ENCODE measurements around the gene HACD3.
A peak's percentile ranks its signal among the peaks of the same experiment; 100 is the strongest.
"Not testable (repeated sequence)": the region's sequence is repeated elsewhere in the genome, so short reads cannot be mapped to it uniquely, and the experiment has no call there.

HACD3 gene

DNA sequence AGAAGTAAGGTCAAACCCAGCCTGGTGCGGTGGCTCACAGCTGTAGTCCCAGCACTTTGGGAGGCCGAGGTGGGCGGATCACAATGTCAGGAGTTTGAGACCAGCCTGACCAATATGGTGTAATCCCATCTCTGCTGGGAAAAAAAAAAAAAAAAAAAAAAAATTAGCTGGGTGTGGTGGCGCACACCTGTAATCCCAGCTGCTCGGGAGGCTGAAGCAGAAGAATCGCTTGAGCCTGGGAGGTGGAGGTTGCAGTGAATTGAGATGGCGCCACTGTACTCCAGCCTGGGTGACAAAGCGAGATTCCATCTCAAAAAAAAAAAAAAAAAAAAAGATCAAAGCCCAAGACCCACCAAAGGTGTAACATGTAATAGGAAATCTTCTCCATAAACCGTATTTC, 19.0 kb downstream of the HACD3 start:
- DNase-seq, result not testable (repeated sequence)

DNA sequence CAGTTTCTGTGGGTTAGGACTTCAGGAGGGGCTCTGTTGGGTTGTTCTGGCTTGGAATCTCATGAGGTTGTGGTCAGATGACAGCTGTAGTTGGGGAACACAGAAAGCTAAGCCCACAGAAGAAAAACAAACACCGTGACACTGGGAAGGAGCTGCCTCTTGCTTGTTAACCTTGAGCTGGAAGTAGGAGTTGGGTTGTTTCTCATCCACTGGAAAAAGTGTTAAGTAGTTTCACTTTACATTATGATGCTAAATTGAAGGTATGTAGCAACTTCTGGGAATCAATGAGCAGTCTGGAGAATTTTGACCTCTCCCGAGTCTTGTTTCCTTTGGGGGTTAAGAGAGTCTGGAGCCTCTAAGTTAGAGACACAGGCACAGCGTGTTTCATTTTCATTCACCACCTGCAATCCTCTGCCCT, 20.4 kb downstream of the HACD3 start:
- DNase-seq, result no peak

DNA sequence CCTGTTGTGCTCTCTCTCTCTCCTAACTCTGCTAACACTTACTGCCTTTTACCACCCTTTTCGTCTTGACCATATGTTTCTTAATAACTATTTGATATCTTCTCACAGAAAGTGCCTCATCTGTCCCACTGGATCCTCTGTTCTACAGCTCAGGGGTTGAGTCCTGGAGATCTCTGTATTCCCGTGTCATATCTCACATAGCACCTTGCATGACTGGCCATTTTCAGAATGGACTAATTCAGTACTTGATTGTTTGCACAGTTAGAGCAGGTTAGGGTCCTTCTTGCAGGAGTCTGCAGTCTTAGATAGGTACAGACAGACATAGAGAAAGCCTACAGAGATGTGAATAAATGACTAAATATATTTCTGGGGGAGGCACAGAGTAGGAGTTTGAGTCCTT, 20.9 kb downstream of the HACD3 start:
- no peak for DNase-seq

DNA sequence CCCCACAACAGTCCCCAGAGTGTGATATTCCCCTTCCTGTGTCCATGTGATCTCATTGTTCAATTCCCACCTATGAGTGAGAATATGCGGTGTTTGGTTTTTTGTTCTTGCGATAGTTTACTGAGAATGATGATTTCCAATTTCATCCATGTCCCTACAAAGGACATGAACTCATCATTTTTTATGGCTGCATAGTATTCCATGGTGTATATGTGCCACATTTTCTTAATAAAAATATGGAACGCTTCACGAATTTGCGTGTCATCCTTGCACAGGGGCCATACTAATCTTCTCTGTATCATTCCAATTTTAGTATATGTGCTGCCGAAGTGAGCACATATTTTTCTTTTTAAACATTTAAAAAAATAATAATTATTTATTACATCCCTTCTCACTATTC, 22.6 kb downstream of the HACD3 start:
- not testable (repeated sequence) for DNase-seq

DNA sequence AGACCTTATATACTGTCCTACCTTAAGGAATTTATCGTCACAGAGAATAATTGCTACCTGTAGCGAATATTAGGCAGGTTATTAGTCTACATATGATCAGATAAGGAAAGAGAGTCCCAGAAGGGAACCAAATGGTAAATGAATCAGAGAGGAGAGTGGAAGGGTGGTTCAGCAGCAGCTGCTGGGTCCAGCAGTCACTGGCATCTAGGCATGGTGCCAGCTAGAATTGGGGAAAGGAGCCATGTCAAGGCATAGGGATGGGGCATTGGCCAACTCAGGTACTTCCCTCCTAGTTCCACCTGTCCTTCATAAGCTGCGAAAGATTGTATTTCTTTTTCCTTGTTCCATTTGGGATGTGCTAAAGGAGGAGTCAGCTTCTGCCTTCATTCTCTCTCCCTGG, 23.4 kb downstream of the HACD3 start:
- no peak for DNase-seq

DNA sequence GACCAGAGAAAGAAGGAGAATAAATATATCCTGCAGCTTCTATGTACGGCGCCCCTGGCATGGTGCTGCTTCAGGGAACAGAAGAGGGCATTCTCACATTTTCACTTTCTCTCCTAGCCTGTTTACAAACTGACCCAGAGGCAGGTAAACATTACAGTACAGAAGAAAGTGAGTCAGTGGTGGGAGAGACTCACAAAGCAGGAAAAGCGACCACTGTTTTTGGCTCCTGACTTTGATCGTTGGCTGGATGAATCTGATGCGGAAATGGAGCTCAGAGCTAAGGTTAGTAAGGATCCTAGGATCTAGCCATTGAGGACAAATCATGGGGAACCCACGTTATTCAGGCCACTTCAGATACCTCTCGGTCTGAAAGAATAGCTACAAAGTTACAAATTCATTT, 26.4 kb downstream of the HACD3 start:
- DNase-seq, result no peak

DNA sequence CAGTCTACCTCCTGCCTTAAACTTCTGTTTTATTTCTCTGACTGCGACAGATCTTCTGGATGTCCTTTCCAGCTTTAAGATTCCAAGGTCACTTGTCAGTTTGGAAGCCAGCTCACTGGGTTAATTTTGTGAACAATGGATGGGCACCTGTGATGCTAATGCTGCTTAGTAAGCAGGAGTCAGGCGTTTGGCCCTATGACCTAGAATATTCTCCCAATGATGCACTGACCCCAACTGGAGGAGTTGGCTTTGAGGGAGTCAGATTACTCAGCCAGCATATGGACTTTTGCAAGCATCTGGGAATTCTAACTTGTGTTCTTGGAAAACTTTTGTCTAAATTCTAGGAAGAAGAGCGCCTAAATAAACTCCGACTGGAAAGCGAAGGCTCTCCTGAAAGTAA, 28.1 kb downstream of the HACD3 start:
- DNase-seq, result no peak

DNA sequence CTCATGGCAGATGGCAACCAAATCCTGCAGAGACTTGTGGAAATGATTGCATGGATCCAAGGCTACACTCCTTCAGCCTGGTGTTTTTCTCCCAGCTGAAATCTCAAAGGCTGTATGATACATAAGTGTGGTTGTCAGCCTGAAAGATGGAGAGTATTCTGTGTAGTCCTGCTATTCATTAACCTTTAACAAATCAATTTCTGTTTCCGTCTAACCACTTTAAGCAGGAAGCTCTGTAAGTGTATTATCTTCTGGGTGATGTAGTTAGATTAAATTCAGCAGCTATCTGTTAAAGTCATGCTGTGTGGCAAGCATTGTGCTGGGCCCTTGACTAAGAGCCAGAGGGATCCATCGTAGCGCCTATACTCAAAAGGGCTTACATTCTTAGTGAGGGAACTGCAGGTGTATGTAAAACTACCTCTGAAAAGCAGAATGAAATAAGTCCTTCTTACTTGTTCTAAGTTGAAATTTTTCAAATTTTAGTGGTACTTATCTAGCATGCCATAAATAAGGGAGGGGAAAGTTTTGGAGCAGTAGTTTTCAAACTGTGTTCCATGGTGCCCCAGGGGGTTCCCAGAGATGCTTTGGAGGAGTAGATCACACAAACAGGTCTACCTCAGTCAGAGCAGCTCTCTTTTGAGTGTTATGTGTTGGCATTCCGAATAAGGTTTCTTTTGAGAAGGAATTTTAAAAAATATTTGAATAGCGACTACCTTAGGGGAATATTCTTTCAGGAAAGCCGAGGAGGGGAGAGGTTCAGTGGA, 28.9 kb downstream of the HACD3 start:
- no peak for DNase-seq

DNA sequence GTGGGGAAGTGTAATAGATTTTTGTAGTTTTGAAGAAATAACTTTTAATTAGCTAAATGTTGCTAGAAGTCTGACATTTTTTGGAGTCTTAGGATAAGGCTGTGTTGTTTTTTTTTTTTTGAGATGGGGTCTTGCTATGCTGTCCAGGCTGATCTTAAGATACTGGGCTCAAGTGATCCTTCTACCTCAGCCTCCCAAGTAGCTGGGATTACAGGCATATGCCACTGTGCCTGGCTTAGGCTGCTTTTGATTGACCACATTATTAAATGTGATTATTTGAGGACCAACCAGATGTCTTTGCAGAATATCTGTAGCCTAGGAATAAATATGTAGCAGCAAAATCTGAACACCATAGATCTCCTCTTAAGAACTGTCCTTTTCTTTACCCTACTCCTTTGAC, 29.7 kb downstream of the HACD3 start:
- no peak for DNase-seq

DNA sequence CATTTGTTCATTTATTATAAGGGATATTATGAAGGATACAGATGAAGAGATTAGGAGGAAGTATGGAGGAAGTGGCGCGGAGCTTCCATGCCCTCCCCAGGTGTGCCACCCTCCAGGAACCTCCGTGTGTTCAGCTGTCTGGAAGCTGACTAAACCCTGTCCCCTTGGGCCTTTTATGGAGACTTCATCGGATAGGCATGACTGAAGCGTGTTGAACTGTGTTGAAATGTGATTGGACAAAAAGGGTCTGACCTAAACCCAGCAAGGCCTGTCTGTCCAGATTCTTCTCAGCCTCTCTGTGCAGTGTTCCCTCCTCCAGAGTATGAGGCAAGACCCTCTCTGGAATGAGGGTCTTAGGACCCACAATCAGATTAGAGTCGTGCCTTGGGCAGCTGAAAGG, 31.7 kb downstream of the HACD3 start:
- no peak for DNase-seq

DNA sequence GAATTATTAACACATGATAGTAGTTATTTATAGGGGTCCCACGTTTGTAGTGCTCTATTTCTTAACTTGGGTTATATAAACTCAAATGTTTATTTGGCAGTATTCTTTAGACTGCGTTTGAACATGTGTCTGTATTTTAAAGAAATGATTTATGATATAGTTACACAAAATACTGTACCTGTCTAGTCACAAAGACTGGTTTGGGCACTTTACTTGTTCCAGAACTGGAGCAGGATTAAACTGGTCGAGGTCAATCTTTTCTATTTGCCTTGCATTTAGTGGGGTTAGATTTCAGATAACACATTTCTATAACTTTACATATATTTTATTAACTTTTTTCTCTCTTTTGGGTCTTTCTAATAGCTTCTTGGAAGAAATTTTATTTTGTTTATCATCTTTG, 39.5 kb downstream of the HACD3 start:
- no peak for DNase-seq

DNA sequence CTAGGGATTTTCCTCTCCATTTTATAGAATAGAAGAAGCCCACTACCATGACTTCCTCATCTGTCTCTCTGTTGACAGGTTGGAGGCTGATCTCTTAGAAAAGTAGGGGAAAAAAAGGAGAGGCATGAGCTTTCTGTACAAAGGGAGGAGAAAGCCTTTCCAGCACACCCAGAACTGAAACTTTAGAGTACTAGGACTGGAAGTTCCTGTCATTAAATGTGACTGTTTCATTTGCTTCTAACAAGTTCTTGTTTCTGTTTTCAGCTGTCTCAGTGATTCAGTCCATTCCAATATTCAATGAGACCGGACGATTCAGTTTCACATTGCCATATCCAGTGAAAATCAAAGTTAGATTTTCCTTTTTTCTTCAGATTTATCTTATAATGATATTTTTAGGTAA, 41.7 kb downstream of the HACD3 start:
- DNase-seq, result no peak

DNA sequence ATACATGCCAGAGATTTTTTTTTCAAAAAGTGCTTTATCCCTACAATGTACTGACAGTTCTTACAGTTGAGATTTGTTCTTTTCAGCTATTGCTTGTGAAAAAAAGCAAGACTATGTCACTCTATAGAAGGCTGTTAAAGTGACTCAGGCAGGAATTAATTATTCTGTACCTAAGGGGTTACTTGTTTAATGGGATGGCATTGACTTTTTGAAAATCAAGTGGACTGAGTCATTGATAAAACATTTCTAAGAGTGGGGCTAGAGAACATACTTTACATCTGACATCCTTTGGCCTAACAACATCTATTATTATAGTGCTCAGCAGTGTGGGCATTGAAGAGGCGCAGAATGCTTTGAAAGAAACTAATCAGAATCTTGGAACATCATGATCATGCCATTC, 46.4 kb downstream of the HACD3 start:
- DNase-seq, result no peak

DNA sequence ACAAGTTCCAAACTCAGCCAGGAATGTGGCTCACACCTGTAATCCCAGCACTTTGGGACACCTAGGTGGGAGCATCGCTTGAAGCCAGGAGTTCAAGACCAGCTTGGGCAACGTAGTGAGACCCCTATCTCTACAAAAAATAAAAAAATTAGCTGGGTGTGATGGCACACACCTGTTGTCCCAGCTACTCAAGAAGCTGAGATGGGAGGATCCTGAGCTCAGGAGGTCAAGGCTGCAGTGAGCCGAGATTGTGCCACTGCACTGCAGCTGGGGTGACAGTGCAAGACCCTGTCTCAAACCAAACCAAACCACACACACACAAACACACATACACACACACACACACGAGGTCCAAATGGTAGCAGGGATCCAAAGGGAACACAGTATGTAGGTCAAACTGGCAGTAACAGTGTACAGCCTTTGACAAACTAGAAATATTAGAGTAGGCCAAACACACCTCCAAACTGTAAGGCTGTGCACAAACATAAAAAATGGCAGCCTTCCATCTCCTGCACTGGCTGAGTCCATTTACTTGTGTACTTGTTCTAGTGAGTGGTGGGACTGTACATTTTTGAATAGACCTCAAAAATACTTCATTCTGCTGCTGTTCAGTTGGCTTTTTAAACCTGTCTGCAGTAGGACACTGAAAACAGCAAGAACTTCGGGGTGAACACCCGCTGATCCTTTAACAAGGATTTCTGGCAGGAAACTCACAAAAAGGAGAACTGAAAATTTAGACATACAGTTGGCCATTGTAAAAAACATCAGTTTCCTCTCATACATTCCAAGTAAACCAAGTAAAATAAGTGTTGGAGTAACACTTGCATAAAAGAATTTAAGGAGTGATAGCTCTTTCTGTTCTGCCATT, 47.1 kb downstream of the HACD3 start:
- DNase-seq, result no peak

DNA sequence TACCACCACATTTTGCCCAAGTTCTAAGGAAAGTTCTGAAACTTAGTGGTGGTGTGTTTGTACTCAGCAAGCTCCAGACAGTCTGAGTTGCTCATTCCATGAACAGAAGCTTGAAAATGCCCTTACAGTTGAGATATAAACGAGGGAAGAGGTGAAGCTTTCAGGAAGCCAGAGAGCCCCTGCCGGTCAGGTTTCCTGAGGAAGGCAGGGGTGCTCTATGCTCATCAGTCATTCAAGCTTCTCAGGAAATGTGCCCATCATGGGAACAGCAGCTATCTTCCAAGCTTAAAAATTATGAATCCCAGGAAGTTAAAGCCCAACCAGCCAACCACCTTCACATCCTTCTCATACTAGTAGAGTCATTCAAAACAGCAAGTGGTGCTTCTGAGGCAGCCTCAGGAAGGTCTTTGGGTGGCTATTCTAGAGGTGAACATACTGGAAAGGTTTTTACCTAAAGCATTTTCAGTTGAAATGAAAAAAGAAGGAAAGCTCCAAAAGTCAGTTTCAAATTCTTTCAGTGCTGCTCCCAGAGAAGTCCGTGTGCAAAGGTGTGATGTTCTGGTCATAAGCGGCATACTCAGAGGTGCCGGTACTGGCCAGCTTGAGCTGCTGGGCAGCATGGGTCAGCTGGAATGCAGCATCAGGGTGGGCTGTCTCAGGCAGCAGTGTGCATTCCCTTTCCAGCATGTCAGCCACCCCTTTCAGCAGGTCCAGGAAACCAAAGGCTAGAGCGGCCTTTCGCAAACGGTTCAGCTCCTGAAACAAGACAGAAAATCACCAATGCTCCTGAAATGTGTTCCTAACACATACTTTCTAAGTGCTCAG, 48.9 kb downstream of the HACD3 start:
- DNase-seq, result no peak

DNA sequence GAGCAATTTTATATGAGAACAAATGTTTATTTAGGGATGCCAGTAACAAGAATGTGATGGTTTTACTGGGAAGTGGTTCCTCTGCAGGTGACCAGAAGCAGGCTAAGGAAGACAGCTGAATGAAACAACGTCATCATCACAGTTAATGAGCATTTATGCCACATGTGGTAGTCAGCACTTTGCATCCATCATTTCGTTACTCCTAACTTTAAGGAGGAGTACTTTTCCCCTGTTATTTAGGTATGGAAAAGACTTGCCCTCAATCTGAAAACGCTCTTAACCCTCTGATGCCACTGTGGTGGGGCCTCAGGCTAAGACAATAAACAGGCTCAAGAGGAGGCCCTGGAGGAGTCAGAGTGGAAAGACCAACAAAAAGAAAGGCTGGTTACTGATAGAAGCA, 49.5 kb downstream of the HACD3 start:
- no peak for DNase-seq

DNA sequence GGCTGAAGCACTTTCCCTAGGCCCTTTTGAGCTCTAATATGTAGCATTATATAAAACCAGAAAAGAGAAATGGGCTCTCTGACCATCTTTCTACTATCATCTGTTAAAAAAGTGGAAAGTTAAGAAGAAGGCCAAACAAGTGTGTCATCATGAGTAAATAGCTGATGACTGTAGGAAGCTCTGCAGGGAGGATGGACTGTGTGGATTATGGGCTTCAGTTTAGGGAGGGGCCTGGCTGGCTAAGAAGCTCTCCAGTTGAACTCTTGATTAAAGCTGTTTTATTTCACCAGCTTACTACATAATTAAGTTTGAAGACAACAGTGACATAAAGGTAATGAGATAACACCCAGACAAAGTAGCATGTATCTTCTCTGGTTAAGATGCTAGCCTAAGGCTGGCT, 50.0 kb downstream of the HACD3 start:
- no peak for DNase-seq

DNA sequence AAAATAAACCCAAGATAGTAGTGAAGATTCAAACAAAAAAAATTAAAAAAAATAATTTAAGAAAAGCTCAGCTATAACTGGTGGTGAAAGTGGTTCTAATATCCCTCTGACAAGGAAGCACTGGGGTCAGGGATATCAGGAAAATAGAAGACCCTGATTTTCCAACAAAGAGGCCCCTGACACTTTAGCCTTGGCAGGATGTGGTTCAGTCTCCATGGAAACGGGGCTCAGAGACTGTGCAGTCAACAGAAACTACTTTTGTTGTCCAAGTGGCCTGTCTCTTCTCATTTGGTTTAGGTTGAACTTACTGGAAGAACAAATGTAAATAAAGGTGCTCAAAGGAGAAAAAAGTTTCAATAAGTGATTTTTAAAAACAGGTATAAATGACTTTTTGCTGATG, 53.4 kb downstream of the HACD3 start:
- no peak for DNase-seq

DNA sequence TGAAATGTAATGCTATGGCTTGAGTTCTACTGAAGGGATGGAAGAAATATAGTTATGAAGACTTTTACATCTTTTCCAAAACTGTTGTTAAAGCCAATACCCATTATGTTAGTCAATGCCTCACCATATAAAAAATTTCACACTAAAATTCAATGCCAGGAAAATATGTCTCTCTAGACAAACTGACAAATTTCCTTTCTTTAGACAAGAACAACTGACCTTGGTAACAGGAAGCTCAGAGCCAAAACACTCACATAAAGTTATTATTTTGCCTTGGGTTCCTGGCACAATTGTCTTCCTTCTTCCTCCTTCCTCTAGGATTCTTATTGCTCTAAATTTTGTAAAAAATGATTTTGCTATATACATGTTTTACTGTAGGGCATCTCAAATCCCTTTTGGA, 54.0 kb downstream of the HACD3 start:
- no peak for DNase-seq

DNA sequence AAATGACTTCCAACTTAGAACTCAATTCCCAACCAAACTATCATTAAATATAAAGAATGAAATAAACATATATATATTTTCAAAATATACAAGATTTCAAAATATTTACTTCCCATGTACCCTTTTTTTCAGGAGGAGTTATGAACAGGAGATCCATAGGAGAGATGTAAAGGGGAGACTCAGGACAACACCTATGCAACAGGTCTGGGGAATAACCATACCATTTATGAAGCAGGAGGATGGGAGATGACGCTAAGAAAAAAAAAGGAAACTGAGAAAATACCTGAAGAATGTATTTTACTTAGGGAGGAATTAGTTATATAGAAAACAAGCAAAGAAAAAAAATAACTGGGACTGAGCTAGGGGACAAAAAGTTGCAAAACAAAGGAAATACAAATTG, 56.8 kb downstream of the HACD3 start:
- no peak for DNase-seq

DNA sequence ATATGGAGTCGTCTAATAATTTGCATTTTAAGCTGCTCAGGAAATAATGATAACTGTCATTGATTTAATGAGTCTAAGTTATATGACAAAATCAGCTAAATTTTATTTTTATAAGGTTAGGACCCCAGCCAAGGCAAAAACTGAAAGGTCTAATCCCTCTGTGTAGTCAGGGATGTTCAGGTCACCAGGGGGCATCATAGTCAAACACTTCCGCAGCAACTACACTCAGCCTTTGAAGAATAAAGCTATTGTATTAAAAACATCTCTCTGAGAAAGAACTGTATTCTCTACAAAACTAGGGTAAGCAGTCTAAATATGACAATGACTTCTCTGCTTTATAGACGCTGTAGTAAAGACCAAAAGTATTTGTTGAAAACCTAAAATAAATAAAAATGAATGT, 65.7 kb downstream of the HACD3 start:
- DNase-seq, result peak in 6 of 14 donors; percentile 0 to 21 (median 6)

DNA sequence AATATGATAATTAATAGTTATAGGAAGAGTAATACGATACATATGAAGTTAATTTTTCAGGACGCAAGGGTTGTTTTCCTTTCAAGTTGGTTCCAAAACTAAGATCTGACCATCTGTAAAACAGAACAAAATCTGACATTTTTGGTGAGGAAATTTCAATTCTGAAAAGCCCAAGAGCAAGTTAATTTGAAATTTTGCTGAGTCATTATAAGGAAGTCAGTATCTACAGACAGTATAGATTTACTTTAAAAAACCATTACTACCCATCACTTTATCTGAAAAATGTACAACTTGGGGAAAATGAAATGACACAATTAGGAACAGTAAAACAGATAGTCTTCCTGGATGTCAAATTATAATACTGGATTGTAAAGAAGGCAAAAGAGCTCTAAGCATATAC, 68.2 kb downstream of the HACD3 start:
- DNase-seq, result no peak

DNA sequence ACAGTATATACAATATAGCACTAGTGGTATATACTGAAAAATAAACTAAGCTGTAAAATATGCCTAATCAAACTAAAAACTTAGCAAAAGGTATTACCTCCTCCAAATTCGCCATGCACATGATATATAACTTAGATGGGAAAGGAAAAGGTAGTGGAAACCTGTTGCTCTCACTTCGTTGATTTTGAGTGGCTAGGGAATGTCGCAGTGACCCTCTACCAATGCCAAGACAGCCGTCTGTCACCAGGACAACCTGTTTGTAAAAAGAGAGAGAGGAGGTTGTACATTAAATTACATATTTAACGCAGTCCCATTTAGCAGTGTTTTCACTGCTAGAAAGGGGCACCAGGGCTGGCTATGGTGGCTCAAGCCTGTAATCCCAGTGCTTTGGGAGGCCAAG, 69.4 kb downstream of the HACD3 start:
- no peak for DNase-seq
